Kidney tubule cell (primary cell): ENCODE measurements around the gene LRWD1.
"Not testable (repeated sequence)": the region's sequence is repeated elsewhere in the genome, so short reads cannot be mapped to it uniquely, and the experiment has no call there.

Experiments used
- DNase-seq: peaks from one replicate; pipeline ENCODE4 v3.0.0-alpha.2; 2018; ENCODE audit warnings: low spot score

LRWD1 gene

DNA sequence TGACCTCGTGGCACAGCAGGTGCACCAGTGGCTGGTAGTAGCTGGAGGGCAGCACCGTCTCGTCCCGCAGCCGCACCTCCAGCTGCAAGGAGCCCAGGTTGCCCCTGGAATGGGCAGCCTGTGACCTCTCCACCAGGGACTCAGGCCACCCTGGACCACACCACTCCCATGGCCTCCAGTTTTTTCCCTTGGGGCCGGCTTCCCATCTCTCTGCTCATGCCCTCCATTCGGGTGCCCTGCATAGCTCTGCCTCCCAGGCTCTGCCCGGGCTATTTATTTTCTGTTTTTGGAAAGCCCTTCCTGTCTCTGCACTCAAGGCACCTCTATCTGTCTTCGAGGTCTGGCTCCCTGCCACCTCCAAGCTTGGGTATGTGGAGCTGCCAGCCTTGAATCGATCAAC, 32.1 kb downstream of the LRWD1 start:
- peak; percentile 0 for DNase-seq

DNA sequence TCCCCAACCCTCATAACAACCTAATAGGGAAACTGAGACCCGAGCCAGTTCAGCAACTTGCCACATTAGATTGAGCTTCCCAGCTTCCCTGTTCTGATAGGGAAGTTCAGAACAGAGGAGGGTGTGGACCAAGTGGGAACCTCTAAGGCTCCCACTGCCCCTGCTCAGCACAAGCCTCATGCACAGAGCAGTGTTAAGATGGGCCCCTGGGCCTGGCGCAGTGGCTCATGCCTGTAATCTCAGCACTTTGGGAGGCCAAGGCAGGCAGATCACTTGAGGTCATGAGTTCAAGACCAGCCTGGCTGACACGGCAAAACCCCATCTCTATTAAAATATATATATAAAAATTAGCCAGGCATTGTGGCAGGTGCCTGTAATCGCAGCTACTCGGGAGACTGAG, 32.5 kb downstream of the LRWD1 start:
- not testable (repeated sequence) for DNase-seq

- not testable (repeated sequence) for DNase-seq
These were observed 33.5 kb downstream of the LRWD1 start for GRCh38 chr7:102498321-102498720.

- DNase-seq, result not testable (repeated sequence)
These were observed 38.4 kb downstream of the LRWD1 start for GRCh38 chr7:102503141-102503540.

- DNase-seq, result not testable (repeated sequence)
These were observed 40.8 kb downstream of the LRWD1 start for GRCh38 chr7:102505298-102506185.

DNA sequence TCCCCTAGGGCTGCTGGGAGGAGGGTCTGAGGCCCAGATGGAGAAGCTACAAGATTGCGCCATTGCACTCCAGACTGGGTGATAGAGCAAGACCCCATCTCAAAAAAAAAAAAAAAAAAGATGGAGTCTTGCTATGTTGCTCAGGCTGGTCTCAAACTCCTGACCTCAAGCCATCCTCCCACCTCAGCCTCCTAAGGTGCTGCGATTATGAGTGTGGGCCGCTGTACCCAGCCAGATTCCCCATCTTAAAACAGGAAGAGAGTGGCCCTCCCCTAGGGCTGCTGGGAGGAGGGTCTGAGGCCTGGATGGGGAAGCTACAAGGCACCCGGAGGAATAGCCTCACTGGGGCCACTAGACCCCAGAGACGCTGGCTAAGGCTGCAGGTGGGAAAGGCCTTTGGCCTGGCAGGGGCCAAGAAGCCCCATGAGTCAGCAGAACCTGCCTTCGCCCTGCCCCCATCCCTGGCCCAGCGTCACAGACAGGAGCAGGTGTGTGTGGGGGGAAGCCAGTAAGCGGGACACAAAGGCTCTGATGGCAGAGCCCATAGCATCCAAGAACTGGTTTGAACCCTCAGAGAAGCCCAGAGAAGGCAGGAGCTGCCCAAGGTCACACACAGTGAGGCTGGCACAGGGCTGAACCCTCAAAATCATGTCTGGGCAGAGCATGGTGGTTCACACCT, 42.8 kb downstream of the LRWD1 start:
- not testable (repeated sequence) for DNase-seq

DNA sequence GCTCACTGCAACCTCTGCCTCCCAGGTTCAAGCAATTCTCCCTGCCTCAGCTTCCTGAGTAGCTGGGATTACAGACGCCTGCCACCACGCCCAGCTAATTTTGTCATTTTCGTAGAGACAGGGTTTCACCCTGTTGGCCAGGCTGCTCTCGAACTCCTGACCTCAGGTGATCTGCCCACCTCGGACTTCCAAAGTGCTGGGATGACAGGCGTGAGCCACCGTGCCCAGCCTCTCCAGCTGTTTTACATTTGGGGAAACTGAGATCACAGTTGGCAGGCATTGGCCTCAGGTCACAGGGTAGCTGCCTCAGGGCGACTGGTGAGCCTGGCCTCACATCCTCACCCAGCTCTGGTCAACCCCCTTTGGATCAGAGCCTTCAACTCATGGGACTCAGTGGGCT, 45.8 kb downstream of the LRWD1 start:
- DNase-seq, result not testable (repeated sequence)

DNA sequence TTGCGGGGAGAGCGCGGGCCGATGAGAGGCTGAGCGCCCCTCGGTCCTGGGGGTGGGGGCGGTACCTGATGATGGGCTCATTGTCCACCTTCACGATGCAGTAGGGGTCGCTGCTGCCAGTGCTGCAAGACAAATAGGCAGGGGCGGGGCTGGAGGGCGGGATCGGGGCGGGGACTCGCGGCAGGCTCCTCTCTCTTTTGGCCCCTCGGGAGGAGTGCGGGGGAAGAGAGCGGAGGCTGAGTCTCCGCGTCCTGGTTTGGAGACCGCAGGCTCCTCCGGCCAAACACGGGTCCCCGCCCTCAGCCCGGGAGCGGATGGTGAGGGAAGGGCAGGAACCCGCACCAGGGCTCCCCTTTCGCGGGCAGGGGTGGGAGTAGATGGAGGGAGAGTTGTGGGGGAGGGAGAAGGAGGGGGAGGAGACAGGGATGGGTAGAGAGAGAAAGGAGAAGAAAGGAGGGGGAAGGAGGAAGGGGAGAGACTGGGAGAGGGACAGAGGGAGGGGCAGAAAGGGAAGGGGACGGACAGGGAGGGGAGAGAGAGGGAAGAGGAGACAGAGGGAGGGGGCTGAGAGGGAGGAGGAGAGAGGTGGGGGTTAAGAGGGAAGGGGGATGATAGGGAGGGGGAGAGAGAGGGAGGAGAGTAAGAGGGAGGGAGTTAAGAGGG, 47.2 kb downstream of the LRWD1 start:
- not testable (repeated sequence) for DNase-seq

DNA sequence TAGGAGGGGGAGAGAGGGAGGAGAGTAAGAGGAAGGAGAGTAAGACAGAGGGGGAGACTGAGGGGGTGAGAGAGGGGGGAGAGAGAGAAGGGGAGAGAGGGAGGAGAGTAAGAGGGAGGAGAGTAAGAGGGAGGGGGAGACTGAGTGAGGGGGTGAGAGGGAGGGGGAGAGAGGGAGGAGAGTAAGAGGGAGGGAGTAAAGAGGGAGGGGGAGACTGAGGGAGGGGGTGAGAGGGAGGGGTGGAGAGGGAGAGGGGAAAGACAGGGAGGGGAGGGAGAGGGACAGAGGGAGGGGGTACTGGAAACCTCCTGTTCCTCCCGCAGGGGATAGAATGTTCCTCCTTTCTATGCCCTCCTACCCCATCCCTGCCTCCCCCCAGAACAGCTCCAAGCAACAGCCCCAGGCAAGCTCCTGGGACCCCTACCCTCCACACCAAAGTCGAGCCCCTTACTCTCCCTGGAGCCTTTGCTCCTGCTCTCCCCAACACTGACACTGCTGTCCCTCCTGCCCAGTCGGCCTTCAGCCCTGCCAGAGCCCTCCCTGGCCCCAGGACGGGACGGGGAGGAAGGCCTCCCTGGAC, 47.9 kb downstream of the LRWD1 start:
- DNase-seq, result peak; percentile 60

- DNase-seq, result not testable (repeated sequence)
These were observed 50.3 kb downstream of the LRWD1 start for GRCh38 chr7:102514881-102515721.

DNA sequence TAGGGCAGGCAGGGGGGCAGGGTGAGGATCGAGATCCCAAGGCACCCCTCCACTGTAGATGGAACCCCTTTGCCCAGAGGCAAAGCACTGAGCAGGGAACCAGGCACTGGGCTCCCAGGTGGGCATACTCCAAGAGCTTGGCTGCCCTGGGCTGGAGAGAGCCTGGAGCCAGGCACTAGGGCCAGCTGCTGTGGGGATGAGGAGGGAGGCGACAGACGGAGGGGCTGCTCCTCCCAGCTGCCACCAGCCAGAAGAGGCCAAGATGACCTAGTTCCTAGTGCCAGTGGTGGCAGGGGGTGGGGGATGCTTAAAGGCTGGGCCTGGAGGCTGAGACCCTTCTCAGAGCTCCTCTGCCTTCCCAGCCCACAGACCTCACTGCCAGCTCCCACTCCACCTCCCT, 51.1 kb downstream of the LRWD1 start:
- not testable (repeated sequence) for DNase-seq

DNA sequence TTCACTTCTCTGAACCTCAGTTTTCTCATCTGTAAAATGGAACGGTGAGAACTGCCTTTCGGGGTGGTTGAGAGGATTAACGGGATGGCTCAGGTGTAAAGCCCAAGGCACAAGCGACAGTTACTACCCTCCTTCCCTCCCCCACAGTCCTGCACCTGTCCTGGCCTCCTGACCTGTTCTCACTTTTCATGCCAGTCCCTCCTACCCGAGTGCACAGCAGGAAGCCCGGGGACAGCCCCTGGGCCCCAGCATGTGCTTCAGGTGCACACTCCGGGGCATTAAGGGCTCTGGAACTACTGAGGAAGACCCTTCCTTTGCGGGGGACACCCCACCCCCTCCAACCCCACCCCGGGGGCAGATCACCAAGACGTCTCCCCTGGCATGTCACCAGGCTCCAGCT, 52.2 kb downstream of the LRWD1 start:
- DNase-seq, result not testable (repeated sequence)

- peak; percentile 1 for DNase-seq
These were observed 52.9 kb downstream of the LRWD1 start, which contains the start of gene RASA4B for GRCh38 chr7:102517550-102518147. RASA4B (minus strand) TSS chr7:102517777; CDS start chr7:102517710, 67 bp downstream.

GRCh38 chr7:102520797-102521196, 56.0 kb downstream of the LRWD1 start:
- DNase-seq, result peak; percentile 0
